Brain microvascular endothelial cell (primary cell): ENCODE data around the gene ABCA9.

ENCODE experiments used
- DNase-seq: peaks from one replicate; pipeline ENCODE4 v3.0.0-alpha.2; 2020
- H3K27ac ChIP-seq: fragments of 250-450 bp; sonication (Bioruptor Pico); 2 replicates; pipeline ENCODE4 v1.5.1; 2020; ENCODE audit warnings: mild to moderate bottlenecking, moderate library complexity
- H3K27me3 ChIP-seq: fragments of 250-450 bp; sonication (Bioruptor Pico); replicated peaks from 2 replicates; pipeline ENCODE4 v1.5.1; 2020; ENCODE audit warnings: mild to moderate bottlenecking
- H3K36me3 ChIP-seq: fragments of 250-450 bp; sonication (Bioruptor Pico); replicated peaks from 2 replicates; pipeline ENCODE4 v1.5.1; 2020; ENCODE audit warnings: mild to moderate bottlenecking
- H3K4me3 ChIP-seq: 2 replicates; pipeline ENCODE4 v1.5.1; 2011; ENCODE audit warnings: low read depth, mild to moderate bottlenecking, control low read depth, low read length, moderate library complexity
- CTCF ChIP-seq: IDR thresholded peaks from 2 replicates; pipeline ENCODE4 v1.5.1; 2011; ENCODE audit warnings: low read depth, mild to moderate bottlenecking, moderate library complexity, low read length, control low read depth, inconsistent platforms; ENCODE audit errors: missing control alignments
- in situ Hi-C: cut with HindIII; loops from 2 replicates; pipeline ENCODE4 v1.10.0; 2017; ENCODE audit warnings: low sequenced_read_pairs, low pct_ligation_motif_present

Gene ABCA9

GRCh38 chr17:69031839-69032238 is 28.9 kb downstream of the ABCA9 start:
- no peak overlapping the region for H3K4me3 ChIP-seq
- no peak for TF ChIP-seq CTCF
- DNase-seq: no peak
- no peaks in the 10 kb centered on the region for H3K27me3 ChIP-seq
- H3K27ac ChIP-seq: no peak overlapping the region
- no peaks in the 10 kb centered on the region for H3K36me3 ChIP-seq
- in situ Hi-C loops: no loop called here

- in situ Hi-C loops: no loop called here
- Histone ChIP-seq H3K27me3 (no peaks in the 10 kb centered on the region), H3K36me3 (no peaks in the 10 kb centered on the region), H3K4me3 (no peak overlapping the region), H3K27ac (no peak overlapping the region)
- no peak for TF ChIP-seq CTCF
- DNase-seq: peak; percentile 1
Observed at GRCh38 chr17:69030169-69030568, 30.6 kb downstream of the ABCA9 start.

- in situ Hi-C loops: no loop called here
- Histone ChIP-seq H3K36me3 (no peaks in the 10 kb centered on the region), H3K27me3 (no peaks in the 10 kb centered on the region), H3K27ac (no peak overlapping the region), H3K4me3 (no peak overlapping the region)
- no peak for DNase-seq
- no peak for TF ChIP-seq CTCF
Observed at GRCh38 chr17:69018687-69019086, 42.0 kb downstream of the ABCA9 start.

GRCh38 chr17:69018022-69018615 is 42.6 kb downstream of the ABCA9 start:
- Histone ChIP-seq H3K27me3 (no peaks in the 10 kb centered on the region), H3K27ac (no peak overlapping the region), H3K36me3 (no peaks in the 10 kb centered on the region), H3K4me3 (no peak overlapping the region)
- DNase-seq: peak; percentile 6
- TF ChIP-seq CTCF: no peak
- in situ Hi-C loops: no loop called here

- H3K36me3 ChIP-seq: no peaks in the 10 kb centered on the region
- no peak for DNase-seq
- no peak overlapping the region for H3K27ac ChIP-seq
- in situ Hi-C loops: no loop called here
- TF ChIP-seq CTCF: no peak
- no peaks in the 10 kb centered on the region for H3K27me3 ChIP-seq
- H3K4me3 ChIP-seq: no peak overlapping the region
Observed at GRCh38 chr17:69015631-69016030, 45.1 kb downstream of the ABCA9 start.
